Measurements from ENCODE around the gene PTPRU. TPM values are rescaled to one million over a fixed set of nuclear protein-coding genes. Genes with fewer than 3 reads are reported as not detected.

Gene PTPRU
- total RNA-seq, 1 experiment from 2014 or later, result 41.4 TPM

DNA sequence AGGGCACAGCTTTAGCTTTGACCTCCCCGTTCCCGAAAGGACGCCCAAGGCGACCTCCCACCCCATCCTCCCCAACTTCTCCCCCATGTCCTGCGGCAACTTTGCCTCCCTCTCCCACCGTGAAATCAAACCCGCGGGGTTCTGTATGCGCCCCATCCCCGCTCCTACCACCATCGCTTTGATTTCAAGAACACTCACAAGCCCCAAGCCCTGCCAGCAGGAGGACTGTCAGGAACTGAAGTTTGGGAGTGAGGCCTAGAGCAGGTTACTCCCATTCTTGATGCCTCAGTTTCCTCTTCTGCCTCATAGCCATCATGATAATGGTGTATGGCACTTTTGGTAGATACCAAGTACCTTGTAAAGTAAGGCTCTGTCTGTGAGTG, 2.3 kb downstream of the PTPRU start:
- intact Hi-C loops (cut with micrococcal nuclease; ENCODE audit: unreplicated experiment), result loop anchor here (5.0 kb wide), 2 partner anchors 174 to 874 kb away; no protein-coding TSS in a partner anchor
- Mint-ChIP-seq H3K27me3 (ENCODE audit: insufficient read depth, unreplicated experiment) (peaks cover 10% of the 10 kb centered on the region), H3K4me3 (ENCODE audit: unreplicated experiment) (peak overlapping the region; percentile 82), H3K4me1 (ENCODE audit: low read depth, unreplicated experiment) (peaks cover 11% of the 10 kb centered on the region), H3K27ac (ENCODE audit: unreplicated experiment) (peak overlapping the region; percentile 71), H3K36me3 (ENCODE audit: insufficient read depth, unreplicated experiment) (peaks cover 19% of the 10 kb centered on the region), H3K9me3 (ENCODE audit: unreplicated experiment) (no peaks in the 10 kb centered on the region)
- H3K4me1 ChIP-seq, result peaks cover 26% of the 10 kb centered on the region
- ChIA-PET POLR2A (interaction anchor here (1.2 kb wide), 1 partner anchor 33 kb away, joined by 5 read pairs; no protein-coding TSS in a partner anchor), CTCF (no interaction called here)
- no peaks in the 10 kb centered on the region for H3K9me3 ChIP-seq
- no TSS peak for BruUV-seq (replicated peaks)
- no peaks in the 10 kb centered on the region for H3K36me3 ChIP-seq (ENCODE audit: control insufficient read depth, insufficient read depth, low read length)
- DNase-seq, result no peak
- TF ChIP-seq, protein P1, sequence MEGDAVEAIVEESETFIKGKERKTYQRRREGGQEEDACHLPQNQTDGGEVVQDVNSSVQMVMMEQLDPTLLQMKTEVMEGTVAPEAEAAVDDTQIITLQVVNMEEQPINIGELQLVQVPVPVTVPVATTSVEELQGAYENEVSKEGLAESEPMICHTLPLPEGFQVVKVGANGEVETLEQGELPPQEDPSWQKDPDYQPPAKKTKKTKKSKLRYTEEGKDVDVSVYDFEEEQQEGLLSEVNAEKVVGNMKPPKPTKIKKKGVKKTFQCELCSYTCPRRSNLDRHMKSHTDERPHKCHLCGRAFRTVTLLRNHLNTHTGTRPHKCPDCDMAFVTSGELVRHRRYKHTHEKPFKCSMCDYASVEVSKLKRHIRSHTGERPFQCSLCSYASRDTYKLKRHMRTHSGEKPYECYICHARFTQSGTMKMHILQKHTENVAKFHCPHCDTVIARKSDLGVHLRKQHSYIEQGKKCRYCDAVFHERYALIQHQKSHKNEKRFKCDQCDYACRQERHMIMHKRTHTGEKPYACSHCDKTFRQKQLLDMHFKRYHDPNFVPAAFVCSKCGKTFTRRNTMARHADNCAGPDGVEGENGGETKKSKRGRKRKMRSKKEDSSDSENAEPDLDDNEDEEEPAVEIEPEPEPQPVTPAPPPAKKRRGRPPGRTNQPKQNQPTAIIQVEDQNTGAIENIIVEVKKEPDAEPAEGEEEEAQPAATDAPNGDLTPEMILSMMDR (IDR thresholded peaks at IDR 0.05; ENCODE audit: insufficient read depth in 1 of 2, low read depth in 1 of 2, low read length in 1 of 2, severe bottlenecking in 1 of 2, unreplicated experiment in 1 of 2), result no peak
- no peaks in the 10 kb centered on the region for H3K27me3 ChIP-seq (replicated peaks; ENCODE audit: control insufficient read depth, insufficient read depth, low read length)
- peak overlapping the region; percentile 66 for H3K4me3 ChIP-seq (ENCODE audit: low read depth, low read length)

DNA sequence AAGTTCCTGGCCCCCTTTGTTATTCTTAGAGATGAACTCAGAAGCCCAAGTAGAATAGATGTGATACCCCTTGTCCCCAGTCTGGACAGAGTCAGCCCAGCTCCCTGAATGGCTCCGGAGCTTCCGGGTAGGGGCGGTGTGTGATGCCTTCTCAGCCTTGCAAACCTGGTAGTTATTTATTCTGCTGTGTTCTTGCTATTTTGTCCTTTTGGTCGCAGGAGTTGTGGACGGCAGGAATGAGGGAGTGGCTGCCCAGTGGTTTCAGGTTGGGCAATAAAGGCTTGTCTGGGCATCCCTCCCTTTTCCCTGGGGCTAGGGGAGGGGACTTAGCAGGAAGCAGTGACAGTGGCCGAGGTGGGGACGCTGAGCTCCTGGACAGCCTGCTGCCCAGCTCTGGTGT, 2.8 kb downstream of the PTPRU start:
- POLR2A ChIA-PET, result interaction anchor here (0.6 to 1.2 kb wide), 2 partner anchors 32 to 158 kb away, joined by 3 to 5 read pairs; no protein-coding TSS in a partner anchor
- peak; percentile 83 to 90 for DNase-seq
- peaks cover 19% of the 10 kb centered on the region for H3K36me3 Mint-ChIP-seq (ENCODE audit: insufficient read depth, unreplicated experiment)
- H3K4me1 Mint-ChIP-seq (ENCODE audit: low read depth, unreplicated experiment), result peaks cover 11% of the 10 kb centered on the region
- Histone ChIP-seq H3K27me3 (replicated peaks; ENCODE audit: control insufficient read depth, insufficient read depth, low read length) (no peaks in the 10 kb centered on the region), H3K4me3 (ENCODE audit: low read depth, low read length) (no peak overlapping the region), H3K9me3 (no peaks in the 10 kb centered on the region), H3K36me3 (ENCODE audit: control insufficient read depth, insufficient read depth, low read length) (no peaks in the 10 kb centered on the region), H3K4me1 (peaks cover 26% of the 10 kb centered on the region)
- peak overlapping the region; percentile 71 for H3K27ac Mint-ChIP-seq (ENCODE audit: unreplicated experiment)
- H3K9me3 Mint-ChIP-seq (ENCODE audit: unreplicated experiment), result no peaks in the 10 kb centered on the region
- H3K4me3 Mint-ChIP-seq (ENCODE audit: unreplicated experiment), result peak overlapping the region; percentile 82
- CTCF ChIA-PET, result interaction anchor here (0.6 to 1.0 kb wide), 2 partner anchors 20 to 1469 kb away, joined by 3 to 4 read pairs; no protein-coding TSS in a partner anchor
- H3K27me3 Mint-ChIP-seq (ENCODE audit: insufficient read depth, unreplicated experiment), result peaks cover 5% of the 10 kb centered on the region
- no TSS peak for BruUV-seq (replicated peaks)
- intact Hi-C loops (cut with micrococcal nuclease; ENCODE audit: unreplicated experiment), result loop anchor here (5.0 kb wide), 2 partner anchors 173 to 873 kb away; no protein-coding TSS in a partner anchor
- TF ChIP-seq, protein P1 (IDR thresholded peaks at IDR 0.05; ENCODE audit: insufficient read depth in 1 of 2, low read depth in 1 of 2, low read length in 1 of 2, severe bottlenecking in 1 of 2, unreplicated experiment in 1 of 2), result no peak

DNA sequence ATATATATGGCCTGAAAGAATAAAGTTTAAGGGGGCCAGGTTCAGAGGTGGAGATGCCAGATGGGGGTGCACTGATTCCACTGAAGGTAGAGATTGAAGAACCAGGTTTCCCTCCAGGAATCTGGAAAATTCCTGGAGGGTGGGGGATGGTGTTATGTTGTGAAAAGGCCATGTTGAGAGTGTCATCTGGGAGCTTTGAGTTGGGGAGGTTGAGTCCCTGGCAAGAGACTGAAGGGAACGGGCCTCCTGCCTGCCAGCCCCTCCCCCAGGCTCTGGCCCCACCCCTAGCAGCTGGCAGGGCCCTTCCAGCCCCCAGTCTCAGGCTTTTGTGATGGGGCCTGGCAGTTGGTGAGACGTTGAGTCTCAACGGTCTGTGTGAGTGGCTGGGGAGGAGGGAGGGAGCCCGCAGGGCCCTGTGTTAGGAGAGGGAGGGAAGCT, 4.1 kb downstream of the PTPRU start:
- intact Hi-C loops (cut with micrococcal nuclease; ENCODE audit: unreplicated experiment), result no loop called here
- H3K4me3 Mint-ChIP-seq (ENCODE audit: unreplicated experiment), result no peak overlapping the region

More for the DNA sequence above, 4.1 kb downstream of the PTPRU start:
- H3K4me1 ChIP-seq, result peaks cover 26% of the 10 kb centered on the region
- H3K27ac Mint-ChIP-seq (ENCODE audit: unreplicated experiment), result peak overlapping the region; percentile 71
- H3K4me3 ChIP-seq (ENCODE audit: low read depth, low read length), result no peak overlapping the region
- no peaks in the 10 kb centered on the region for H3K27me3 ChIP-seq (replicated peaks; ENCODE audit: control insufficient read depth, insufficient read depth, low read length)
- no peaks in the 10 kb centered on the region for H3K36me3 ChIP-seq (ENCODE audit: control insufficient read depth, insufficient read depth, low read length)
- H3K36me3 Mint-ChIP-seq (ENCODE audit: insufficient read depth, unreplicated experiment), result peaks cover 19% of the 10 kb centered on the region
- H3K4me1 Mint-ChIP-seq (ENCODE audit: low read depth, unreplicated experiment), result peaks cover 11% of the 10 kb centered on the region
- no peaks in the 10 kb centered on the region for H3K27me3 Mint-ChIP-seq (ENCODE audit: insufficient read depth, unreplicated experiment)
- ChIA-PET CTCF (no interaction called here), POLR2A (no interaction called here)
- peak in 1 of 2 experiments; percentile 33 for DNase-seq
- no peaks in the 10 kb centered on the region for H3K9me3 Mint-ChIP-seq (ENCODE audit: unreplicated experiment)
- TF ChIP-seq, protein P1 (IDR thresholded peaks at IDR 0.05; ENCODE audit: insufficient read depth in 1 of 2, low read depth in 1 of 2, low read length in 1 of 2, severe bottlenecking in 1 of 2, unreplicated experiment in 1 of 2), result peak in 1 of 2 experiments; percentile 5
- no TSS peak for BruUV-seq (replicated peaks)
- no peaks in the 10 kb centered on the region for H3K9me3 ChIP-seq
